ENCODE data around the gene KRT4.

KRT4 gene

DNA sequence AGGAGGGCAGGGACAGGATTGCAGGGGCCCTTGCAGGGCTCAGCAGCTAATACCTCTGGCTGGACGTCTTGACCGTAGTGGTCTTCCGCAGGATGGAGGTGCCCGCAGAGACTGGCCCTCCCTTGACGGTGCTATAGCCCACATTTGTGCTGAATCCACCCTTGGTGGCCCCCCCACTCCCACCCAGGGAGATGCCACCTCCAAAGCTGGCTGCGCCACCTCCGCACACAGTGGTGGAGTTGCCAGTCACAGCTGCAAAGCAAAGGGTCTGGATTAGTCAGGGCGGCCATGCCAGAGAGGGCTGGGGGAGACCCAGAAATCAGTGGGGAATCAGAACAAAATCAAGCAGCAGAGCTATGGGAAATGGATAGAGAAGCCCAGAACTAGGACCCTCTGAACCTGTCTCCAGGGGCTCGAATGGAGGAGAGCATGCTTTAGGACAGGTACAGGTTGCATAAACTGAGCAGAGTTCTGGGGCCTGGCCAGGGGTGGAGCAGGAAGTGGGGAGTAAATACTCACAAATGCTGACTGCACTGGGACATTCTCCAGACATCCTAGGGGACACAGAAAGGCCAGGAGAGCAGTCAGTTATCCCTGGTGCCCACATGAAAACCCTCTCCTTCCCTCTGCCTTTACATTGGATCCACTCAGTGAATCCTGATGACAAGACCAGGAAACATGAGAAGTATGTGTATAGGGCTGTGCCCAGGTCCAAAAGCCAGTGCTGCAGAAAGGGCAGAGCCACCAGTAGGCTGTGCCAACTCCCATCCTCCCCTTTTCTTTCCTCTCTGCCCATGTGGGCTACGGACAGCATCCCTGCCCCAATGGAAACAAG is 8.1 kb upstream of the KRT4 start:
- H3K9me3 Mint-ChIP-seq, result no peaks in the 10 kb centered on the region
- peaks cover 8% of the 10 kb centered on the region for H3K27me3 Mint-ChIP-seq
- no peak overlapping the region for H3K27ac Mint-ChIP-seq

DNA sequence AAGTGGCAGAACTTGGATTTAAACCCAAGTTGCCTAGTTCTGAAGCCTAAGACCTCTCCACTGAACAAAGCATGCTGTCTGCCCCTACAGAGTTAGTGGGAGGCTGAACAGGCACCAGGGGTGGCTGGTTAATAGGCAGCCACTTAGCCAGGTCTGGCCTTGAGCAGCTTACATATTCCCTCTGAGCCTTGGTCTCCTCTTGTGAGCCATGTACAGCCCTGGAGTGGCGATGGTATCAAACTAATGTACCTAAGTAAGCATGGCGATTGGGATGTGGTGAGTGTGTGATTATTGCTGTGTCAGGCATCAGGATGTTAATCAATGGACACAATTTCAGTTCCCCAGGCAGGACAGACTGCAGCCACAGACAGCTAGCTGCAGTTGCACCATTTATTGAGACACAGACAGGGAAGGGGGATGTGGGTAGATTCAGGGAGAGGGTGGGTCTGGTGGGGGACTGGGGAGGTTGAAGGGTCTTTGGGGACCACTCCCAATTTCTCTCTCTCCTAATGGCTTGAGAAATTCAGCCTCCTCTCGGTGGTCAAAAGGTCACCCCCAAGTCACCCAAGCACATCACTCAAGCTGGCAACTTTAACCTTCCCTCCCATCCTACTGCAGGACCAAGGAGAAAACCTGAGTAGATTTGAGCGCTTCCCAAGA is 7.3 kb upstream of the KRT4 start:
- DNase-seq, result no peak
- H3K4me1 Mint-ChIP-seq, result peaks cover 9% of the 10 kb centered on the region
- CTCF ChIA-PET, result no interaction called here
- H3K9me3 Mint-ChIP-seq, result no peaks in the 10 kb centered on the region
- H3K27ac Mint-ChIP-seq, result no peak overlapping the region
- H3K4me3 Mint-ChIP-seq, result no peak overlapping the region
- no peaks in the 10 kb centered on the region for H3K36me3 Mint-ChIP-seq
- peaks cover 4% of the 10 kb centered on the region for H3K27me3 Mint-ChIP-seq

More for the DNA sequence above, 8.1 kb upstream of the KRT4 start:
- DNase-seq, result no peak
- H3K36me3 Mint-ChIP-seq, result no peaks in the 10 kb centered on the region
- H3K4me1 Mint-ChIP-seq, result peaks cover 9% of the 10 kb centered on the region
- CTCF ChIA-PET, result no interaction called here
- H3K4me3 Mint-ChIP-seq, result no peak overlapping the region

DNA sequence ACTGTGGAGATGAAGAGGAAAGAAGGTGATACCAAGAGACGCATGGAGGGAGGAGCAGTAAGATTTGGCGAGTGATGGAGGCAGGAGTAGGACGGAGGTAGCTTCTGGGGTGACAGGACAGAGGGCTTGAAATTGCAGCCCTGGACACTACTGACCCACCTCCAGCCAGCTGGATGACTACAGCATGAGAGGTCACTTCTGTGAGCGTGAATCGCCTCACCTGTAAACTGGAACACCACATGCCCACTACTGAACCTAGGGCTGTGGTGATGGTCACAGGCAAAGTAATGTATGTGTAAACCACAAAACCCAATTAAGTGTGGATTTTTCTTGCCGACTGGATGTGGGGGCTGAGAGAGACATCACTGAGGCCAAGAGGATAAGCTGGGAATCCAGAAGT is 6.6 kb upstream of the KRT4 start:
- Mint-ChIP-seq H3K36me3 (no peaks in the 10 kb centered on the region), H3K4me3 (no peak overlapping the region), H3K27ac (no peak overlapping the region), H3K4me1 (peaks cover 9% of the 10 kb centered on the region), H3K9me3 (no peaks in the 10 kb centered on the region), H3K27me3 (peaks cover 4% of the 10 kb centered on the region)
- DNase-seq, result no peak
- CTCF ChIA-PET, result no interaction called here

DNA sequence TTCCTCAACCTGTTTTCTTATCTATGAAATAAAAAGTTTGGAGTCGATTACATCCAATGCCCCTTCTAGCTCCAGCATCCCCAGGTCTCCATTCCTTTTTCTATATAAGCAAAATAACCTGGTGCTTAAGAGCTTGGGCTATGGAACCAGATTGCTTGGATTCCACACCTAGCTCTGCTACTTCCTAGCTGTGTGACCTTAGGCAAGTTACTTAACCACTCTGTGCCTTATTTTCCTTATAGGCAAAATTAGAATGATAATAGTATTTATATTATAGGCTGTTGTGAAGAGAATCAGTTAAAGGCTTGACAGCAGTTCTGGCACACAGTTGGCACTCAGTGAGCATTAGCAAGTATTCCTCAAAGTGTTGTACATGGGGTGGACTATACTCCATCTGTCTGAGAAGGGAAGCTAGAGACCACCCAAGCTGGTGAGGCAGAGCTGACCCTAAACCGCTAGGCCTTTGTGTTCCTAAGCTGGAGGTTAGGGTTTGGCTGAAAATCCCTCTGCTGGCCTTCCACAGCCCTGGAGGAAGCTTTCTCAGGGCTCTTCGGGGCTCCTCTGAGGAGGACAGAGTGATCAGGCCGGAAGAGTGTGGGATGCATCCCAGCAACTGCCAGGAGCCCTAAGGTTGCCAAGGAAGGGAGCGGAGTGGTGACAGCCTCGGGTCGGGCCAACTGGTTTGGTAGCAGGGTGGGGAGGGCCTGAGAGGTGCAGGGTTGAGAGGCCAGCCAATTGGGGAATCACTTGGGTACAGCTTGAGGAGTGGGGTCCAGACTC is 6.0 kb upstream of the KRT4 start:
- H3K9me3 Mint-ChIP-seq, result no peaks in the 10 kb centered on the region
- H3K27ac Mint-ChIP-seq, result no peak overlapping the region
- peaks cover 4% of the 10 kb centered on the region for H3K27me3 Mint-ChIP-seq
- H3K4me1 Mint-ChIP-seq, result peaks cover 9% of the 10 kb centered on the region
- no peak for DNase-seq
- CTCF ChIA-PET, result no interaction called here
- no peaks in the 10 kb centered on the region for H3K36me3 Mint-ChIP-seq
- H3K4me3 Mint-ChIP-seq, result no peak overlapping the region

DNA sequence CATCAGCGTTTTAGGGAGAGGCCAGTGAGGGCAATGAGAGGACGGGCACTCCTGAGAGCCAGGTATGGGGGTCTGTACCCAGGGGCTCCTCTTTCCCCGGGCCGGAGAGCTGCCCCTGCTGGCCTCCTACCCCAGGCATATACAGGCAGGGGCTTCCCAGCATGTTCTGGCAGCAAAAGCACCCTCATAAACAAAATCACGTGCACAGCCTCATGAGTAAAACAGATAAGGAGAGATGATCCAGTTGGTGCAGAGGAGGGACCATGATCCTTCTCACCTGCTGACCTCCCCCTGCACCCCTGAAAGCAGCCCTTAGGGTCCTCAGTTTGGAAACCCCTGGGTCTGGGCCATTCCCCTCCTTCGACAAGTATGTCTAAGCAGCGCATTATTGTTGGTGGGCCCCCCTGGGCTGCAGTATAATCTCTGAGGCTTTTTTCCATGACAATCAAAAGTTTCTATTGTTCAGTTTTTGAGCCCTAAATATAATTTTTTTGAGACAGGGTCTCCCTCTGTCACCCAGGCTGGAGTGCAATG is 5.0 kb upstream of the KRT4 start:
- H3K27me3 Mint-ChIP-seq, result peaks cover 8% of the 10 kb centered on the region
- no peaks in the 10 kb centered on the region for H3K9me3 Mint-ChIP-seq
- no peak overlapping the region for H3K27ac Mint-ChIP-seq
- no peak for DNase-seq
- no peak overlapping the region for H3K4me3 Mint-ChIP-seq
- H3K36me3 Mint-ChIP-seq, result no peaks in the 10 kb centered on the region
- peaks cover 9% of the 10 kb centered on the region for H3K4me1 Mint-ChIP-seq
- CTCF ChIA-PET, result no interaction called here

DNA sequence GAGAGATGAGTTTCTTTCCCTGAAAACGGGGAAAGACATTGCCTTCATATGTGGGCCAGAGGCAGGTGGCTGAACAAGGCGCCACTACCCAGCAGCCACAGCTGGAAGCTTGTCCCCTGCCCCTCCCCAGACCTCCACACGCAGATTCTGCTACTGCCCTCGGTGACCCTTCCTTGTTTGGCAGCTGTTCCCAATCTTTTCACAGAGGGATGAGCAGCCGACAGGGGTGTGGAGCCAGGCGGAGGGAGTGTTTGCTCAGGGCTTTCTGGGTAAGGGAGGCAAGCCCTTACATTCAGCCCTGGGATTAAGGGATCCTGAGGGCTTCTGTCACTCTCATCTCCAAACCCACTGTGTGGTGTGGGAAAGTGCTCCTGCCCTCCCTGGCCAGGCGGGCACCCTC is 4.5 kb upstream of the KRT4 start:
- Mint-ChIP-seq H3K4me1 (peaks cover 9% of the 10 kb centered on the region), H3K27me3 (peaks cover 11% of the 10 kb centered on the region)
- CTCF ChIA-PET, result interaction anchor here (1.4 kb wide), 1 partner anchor 61 kb away, joined by 4 read pairs; no protein-coding TSS in a partner anchor

DNA sequence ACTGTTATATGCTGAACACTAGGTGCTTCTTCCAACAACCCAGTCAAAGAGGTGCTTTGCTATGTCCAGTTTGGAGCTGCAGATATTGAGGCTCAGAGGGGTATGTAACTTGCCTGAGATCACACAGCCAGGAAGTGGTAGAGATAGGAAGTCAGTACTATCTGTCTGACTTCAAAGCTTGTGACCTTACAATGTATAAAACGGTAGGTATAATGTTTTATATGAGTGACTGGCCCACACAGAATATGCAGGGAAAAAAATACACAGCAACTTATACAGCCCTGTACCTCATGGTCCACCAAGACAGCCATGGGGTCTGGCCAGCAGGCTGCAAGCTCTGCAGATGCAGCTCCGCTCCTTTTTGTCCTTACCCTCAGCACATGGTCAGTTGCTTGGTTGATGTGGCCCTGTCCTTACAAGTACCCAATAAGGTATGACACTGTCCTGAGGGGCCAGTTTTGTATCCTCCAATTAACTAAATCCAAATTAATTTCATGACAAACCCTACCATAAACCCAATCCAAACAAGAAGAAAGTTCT is 3.9 kb upstream of the KRT4 start:
- CTCF ChIA-PET, result interaction anchor here (1.4 kb wide), 1 partner anchor 62 kb away, joined by 4 read pairs; no protein-coding TSS in a partner anchor
- Mint-ChIP-seq H3K27ac (no peak overlapping the region), H3K9me3 (no peaks in the 10 kb centered on the region), H3K36me3 (no peaks in the 10 kb centered on the region), H3K4me1 (peaks cover 9% of the 10 kb centered on the region), H3K27me3 (peaks cover 12% of the 10 kb centered on the region), H3K4me3 (no peak overlapping the region)
- no peak for DNase-seq

More for the DNA sequence above, 4.5 kb upstream of the KRT4 start:
- no peak for DNase-seq
- Mint-ChIP-seq H3K9me3 (no peaks in the 10 kb centered on the region), H3K27ac (no peak overlapping the region), H3K36me3 (no peaks in the 10 kb centered on the region), H3K4me3 (no peak overlapping the region)

DNA sequence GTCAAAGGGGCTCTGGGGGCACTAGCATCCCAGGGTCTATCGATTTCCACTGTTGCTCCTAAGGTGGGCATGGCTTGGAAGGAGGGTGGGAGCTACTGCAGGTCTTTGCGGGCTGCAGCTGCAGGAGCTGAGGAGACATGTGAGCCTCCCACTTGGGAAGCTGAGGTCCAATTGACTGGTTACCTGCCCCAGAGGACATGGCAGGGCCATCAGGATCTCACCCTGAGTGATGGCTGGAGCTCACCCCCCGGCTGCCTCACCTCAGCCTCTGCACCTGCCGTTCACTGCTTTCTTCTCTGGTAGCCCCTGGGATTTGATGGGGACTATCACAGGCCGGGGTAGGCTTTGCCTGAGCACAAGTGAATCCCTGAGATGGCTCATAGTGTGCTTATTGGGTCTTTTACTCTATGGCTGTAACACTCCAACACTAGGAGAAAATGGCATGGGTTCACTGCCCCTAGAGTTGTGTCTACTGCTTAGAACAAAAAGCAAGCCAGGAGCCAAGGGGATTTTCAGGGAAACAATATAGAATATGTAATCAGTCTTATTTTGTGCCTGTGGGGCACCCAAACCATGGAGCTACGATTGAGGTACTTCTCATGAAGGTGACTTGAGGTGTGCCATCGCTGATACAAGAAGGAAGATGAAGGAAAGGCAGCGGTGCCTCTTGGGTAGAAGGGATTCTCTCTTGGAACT is 3.2 kb upstream of the KRT4 start:
- H3K4me1 Mint-ChIP-seq, result peaks cover 9% of the 10 kb centered on the region
- no peaks in the 10 kb centered on the region for H3K9me3 Mint-ChIP-seq
- DNase-seq, result no peak
- no peak overlapping the region for H3K4me3 Mint-ChIP-seq
- CTCF ChIA-PET, result interaction anchor here (1.4 kb wide), 1 partner anchor 62 kb away, joined by 4 read pairs; no protein-coding TSS in a partner anchor
- peaks cover 12% of the 10 kb centered on the region for H3K27me3 Mint-ChIP-seq
- no peak overlapping the region for H3K27ac Mint-ChIP-seq
- no peaks in the 10 kb centered on the region for H3K36me3 Mint-ChIP-seq

DNA sequence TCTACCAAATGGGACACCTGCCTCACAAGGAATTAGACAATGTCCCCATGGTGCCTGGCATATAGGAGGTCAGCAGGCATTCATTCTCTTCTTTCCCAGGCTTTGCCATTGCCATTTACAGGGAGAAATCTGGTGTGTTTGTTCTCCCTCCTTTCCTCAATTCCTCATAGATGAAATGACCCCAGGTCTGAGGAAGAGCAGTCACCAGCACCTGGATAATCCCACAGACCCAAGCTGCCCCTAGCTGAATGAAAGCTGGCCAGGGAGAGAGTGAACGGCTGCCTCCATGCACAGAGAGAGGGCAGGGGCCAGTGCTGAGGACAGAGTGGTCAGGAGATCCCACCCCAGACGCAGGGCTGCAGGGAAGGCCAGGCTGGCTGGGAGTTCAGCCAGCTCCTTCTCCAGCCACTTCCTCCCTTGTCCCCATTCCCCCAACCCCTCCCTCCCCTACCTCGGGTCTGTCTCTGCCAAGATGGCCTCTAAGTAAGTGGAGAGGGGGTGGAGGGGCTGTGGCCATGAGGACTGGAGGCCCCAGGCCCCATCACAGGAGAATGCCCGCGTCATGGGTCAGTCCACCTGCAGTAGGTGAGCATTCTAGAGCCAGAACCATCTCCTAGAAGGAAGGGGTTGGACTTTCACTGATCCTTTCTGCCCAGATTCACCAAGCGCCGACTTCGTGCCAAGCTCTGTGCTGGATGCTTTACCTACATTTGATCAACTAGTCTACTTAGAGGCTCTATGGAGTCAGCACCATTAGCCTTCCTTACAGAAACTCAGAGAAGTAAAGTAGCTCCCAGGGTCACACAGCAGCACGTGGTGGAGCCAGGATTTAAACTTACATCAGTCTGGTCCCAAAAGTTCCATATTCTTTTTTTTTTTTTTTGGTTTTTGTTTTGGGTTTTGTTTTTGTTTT is 2.0 kb upstream of the KRT4 start:
- peaks cover 12% of the 10 kb centered on the region for H3K27me3 Mint-ChIP-seq
- CTCF ChIA-PET, result interaction anchor here (0.6 kb wide), 1 partner anchor 262 kb away, joined by 3 read pairs; no protein-coding TSS in a partner anchor

DNA sequence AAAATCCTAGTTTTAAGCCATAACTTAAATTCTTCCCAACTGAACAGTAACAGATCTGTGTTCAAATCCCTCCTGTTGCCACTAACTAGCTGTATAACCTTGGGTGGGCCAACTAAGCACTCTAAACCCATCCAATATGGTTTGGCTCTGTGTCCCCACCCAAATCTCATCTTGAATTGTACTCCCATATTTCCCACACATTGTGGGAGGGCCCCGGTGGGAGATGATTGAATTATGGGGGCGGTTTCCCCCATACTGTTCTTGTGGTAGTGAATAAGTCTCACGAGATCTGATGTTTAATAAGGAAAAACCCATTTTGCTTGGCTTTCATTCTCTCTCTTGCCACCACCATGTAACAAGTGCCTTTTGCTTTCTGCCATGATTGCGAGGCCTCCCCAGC is 1.2 kb upstream of the KRT4 start:
- H3K4me3 Mint-ChIP-seq, result no peak overlapping the region
- CTCF ChIA-PET, result no interaction called here
- H3K4me1 Mint-ChIP-seq, result peaks cover 9% of the 10 kb centered on the region

More for the DNA sequence above, 2.0 kb upstream of the KRT4 start:
- H3K4me1 Mint-ChIP-seq, result peaks cover 9% of the 10 kb centered on the region
- DNase-seq, result no peak
- no peak overlapping the region for H3K4me3 Mint-ChIP-seq
- no peak overlapping the region for H3K27ac Mint-ChIP-seq
- no peaks in the 10 kb centered on the region for H3K36me3 Mint-ChIP-seq
- no peaks in the 10 kb centered on the region for H3K9me3 Mint-ChIP-seq

DNA sequence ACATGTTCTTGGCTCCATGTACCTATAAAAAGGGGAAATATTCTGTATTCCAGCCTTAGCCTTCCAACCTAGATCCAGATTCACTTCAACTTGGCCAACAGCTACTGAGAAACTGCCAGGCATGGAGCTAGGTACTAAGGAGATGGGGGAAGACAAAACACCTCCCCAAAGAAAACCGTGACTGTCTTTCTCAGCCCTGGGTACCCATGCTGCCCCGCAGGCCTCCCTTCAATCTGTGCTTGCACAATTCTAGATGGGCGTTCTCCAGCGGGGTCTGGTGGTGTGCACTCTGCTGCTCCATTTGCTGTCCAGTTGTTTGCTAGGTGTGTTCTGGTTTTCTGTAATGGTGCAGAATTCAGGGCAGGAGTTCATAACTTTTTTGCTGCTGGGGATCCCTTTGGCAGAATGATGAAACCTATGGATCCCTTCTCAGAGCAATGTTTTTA is 817 bp upstream of the KRT4 start:
- CTCF ChIA-PET, result no interaction called here
- no peak for DNase-seq
- Mint-ChIP-seq H3K36me3 (no peaks in the 10 kb centered on the region), H3K27me3 (peaks cover 8% of the 10 kb centered on the region), H3K4me3 (no peak overlapping the region), H3K9me3 (no peaks in the 10 kb centered on the region), H3K4me1 (peaks cover 9% of the 10 kb centered on the region), H3K27ac (no peak overlapping the region)

More for the DNA sequence above, 1.2 kb upstream of the KRT4 start:
- Mint-ChIP-seq H3K27me3 (peaks cover 10% of the 10 kb centered on the region), H3K36me3 (no peaks in the 10 kb centered on the region), H3K9me3 (no peaks in the 10 kb centered on the region), H3K27ac (no peak overlapping the region)
- no peak for DNase-seq

DNA sequence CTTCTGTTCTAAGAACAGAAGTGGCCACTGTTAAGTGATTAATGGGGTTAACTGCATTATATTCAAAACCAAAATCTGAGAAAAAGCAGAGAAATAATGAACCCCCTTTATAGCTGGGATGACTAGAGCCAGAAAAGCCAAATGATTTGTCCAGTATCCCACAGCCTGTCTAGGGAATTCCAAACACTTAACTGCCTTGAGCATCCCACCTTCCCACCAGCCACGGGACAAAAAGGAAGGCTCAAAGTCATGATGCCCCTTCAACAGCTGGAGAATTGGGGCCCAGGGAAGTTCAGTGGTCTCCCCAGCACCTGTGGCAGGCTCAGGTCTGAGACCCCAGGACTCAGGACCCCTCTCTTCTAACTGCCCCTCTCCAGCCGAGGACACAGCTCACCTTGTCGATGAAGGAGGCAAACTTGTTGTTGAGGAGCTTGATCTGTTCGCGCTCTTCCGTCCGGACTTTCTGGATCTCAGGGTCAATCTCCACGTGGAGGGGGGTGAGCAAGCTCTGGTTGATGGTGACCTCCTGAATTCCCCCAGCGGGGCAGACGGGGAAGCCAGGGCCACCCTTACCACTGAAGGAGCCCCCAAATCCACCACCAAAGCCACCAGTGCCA is 605 bp downstream of the KRT4 start:
- no peak overlapping the region for H3K4me3 Mint-ChIP-seq
- CTCF ChIA-PET, result no interaction called here
- H3K9me3 Mint-ChIP-seq, result no peaks in the 10 kb centered on the region
- H3K27ac Mint-ChIP-seq, result no peak overlapping the region
- DNase-seq, result no peak
- peaks cover 9% of the 10 kb centered on the region for H3K4me1 Mint-ChIP-seq
- no peaks in the 10 kb centered on the region for H3K36me3 Mint-ChIP-seq
- H3K27me3 Mint-ChIP-seq, result peaks cover 8% of the 10 kb centered on the region

Data from activated naive CD4-positive, alpha-beta T cell treated with anti-CD3 and anti-CD28 coated beads, Interleukin-2, amount 10 ng/mL, durations not matched to agents 7 days and 5 days (primary cell).